Dedifferentiated amniotic fluid mesenchymal stem cell (primary cell): Measurements from ENCODE around the gene TENT5C.

Experiments
- DNase-seq: peaks from one replicate; pipeline ENCODE4 v3.0.0-alpha.2; 2016; ENCODE audit errors: extremely low spot score

Gene TENT5C

DNA sequence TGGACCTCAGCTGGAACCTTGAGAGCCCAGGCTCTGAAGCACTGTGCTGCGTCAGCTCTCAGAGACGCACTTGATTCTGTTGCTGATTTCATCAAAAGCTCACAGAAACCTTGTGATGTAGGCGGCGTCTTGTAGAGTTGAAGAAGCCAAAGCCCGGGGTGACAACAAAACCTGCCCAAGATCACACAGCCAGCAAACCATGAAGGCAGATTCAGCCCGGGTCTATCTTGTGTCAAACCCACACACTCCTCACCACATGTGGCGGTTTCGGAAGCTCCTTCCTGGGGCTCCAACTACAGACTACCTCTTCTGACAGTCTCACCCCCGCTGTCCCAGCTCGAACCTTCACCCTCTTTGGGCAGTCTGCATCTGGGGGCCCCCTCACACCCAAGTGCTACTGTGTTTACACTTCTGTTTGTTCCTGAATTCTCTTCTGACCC, 50.4 kb downstream of the TENT5C start:
- DNase-seq: no peak

DNA sequence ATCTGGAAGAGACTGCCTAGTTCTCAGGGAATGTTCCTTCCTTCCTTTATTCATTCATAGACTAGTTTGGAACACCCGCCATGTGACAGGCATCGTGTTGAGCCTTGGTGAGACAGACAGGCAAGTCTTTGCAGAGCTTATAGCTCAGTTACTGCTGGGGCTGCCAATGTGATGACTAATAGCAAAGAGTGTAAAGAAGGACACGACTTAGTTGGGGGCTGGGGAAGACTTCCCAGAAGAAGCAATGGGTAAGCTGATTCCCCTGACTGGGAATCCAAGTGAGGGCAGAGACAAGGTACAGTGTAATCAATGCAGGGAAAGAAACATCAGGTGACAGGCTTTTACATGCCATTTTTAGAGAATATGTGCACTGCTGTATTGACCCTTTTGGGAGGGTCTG, 51.2 kb downstream of the TENT5C start:
- DNase-seq: peak; percentile 63

DNA sequence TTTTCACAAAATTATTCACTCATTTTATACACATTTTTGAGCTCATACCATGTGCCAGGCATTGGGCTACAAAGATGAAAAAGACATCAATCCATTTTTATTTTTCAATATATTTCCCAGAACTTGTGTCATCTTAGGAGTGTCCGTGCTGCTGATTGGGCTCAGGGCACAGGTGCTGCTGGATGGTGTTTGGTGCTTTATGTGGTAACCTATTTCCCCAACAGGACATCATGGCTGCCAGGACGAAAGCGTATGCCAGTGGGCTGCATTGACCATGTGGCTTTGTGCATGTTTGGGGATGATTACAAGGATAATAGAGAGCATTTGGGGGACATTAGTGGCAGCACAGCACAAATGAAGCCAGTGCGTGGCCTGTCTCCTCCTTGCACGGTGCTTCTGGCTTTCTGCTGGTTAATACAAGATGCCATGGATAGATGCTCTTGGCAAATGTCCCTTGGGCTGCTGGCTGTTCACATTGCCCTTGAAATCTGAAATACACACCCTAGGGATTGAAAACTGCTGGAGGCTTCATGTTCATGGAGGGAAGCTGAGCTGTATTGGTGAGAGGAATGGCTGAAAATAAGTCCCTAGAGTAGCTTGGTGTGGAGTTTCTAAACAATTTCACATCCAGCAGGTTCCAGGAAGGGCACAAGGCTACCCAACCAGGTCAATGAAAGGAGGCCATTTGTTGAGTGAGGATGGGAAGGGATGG, 52.3 kb downstream of the TENT5C start:
- no peak for DNase-seq

DNA sequence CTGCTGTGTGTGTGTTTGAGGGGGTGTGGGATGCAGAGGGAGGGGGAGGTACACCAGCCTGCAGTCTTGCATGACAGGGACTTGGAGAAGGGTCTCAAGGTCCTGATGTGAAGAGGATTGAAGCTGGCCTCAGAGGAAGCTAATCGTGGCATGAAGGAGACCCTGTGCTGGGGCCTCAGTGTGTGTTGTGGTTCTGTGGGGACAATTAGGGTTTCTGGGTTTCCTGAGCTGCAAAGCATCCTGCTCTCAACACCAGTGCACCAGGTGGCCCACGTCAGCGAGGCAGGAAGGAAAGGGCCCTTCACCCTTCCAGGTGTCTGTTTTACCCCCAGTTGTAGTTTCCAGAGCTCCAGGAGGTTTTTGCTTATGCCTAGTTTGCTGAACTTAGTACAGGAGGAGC, 52.8 kb downstream of the TENT5C start:
- DNase-seq: no peak

DNA sequence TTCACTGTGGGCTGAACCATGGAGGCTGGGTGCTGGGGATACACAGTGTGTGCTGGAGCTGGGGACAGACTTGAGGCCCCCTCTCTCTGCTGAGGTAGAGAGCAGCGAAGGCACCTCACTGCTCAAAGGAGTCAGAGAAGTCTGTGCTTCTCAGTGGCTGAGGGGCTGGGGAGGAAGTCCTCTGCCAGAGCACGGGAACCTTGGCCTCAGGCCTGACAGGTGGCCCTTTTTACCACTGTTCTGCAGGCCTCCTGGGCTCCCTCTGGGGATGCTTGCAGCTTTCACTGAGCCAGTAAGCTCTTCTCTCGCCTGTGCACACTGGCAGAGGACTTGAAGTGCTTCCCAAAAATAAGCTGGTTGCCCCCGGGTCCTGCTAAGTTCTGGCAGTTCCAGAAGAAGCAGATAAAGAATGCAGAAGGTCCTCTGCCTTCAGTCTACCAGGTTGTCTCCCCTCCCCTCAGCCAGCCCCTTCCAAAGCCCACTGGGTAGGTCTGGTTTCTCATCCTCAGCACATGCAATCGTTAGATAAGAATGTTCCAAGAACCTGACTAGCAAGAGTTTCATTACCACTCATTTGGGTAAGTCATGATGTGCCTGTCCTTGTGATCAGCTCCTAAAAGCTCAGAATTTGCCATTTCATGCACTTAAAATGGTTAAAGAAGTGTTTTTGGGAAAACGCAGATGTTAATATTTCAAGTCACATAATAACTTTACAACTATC, 53.9 kb downstream of the TENT5C start:
- no peak for DNase-seq

DNA sequence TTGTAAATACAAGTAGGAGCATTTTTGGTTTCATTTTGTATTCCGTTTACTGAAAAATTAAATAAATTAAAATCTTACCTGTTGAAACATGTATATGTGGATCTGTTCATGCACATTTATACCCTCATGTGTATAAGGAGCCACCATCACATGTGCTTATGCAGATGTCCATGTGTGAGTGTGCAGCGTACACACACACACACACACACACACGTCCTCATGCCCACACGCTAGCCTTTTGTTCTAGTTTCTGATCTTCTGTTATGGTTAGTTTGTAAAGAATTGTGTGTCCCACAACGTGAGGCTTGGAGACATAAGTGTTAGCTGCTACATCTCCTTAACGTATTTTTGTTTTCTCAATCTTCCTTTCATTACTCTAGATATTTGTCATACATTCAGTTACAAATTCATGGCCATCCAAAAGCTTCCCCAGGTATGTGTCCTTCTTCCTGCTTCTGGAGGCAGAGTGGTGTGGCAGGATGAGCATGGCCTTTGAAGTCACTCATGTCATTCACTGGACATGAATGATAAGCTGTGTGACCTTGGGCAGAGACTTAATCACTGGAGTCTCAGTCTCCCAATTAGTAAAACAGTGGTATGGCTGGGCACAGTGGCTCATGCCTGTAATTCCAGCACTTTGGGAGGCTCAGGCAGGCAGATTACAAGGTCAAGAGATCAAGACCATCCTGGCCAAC, 54.6 kb downstream of the TENT5C start:
- DNase-seq: no peak

DNA sequence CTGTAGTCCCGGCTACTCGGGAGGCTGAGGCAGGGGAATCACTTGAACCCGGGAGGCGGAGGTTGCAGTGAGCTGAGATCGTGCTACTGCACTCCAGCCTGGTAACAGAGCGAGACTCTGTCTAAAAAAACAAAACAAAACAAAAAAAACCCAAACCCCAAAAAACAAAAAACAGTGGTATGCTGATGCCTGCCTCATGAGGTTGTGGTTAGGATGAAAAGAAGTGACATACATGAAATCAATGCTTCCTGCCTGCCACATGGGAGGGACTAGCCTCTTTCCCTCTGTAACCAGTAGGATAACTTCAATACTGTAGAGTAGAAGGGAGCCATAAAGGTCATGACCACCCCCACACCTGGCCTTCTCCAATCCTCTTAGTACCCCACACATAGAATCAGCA, 55.2 kb downstream of the TENT5C start:
- DNase-seq: no peak

DNA sequence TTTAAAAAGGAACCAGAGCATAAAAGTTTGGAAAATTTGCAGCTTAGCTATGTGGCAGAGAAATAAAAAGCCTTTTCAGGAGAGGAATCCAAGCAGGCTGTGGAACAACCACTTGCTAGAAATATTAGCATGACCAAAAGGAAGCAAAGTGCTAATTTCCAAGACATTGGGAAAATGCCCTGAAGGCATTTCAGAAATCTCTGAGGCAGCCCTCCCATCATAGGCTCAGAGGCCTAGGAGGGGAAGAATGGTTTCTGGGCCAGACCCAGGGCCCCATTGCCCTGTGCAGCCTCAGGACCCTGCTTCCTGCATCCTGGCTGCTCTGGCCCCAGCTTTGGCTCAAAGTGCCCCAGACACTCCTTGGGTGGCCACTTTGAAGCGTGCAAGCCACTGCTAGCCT, 56.8 kb downstream of the TENT5C start:
- no peak for DNase-seq

DNA sequence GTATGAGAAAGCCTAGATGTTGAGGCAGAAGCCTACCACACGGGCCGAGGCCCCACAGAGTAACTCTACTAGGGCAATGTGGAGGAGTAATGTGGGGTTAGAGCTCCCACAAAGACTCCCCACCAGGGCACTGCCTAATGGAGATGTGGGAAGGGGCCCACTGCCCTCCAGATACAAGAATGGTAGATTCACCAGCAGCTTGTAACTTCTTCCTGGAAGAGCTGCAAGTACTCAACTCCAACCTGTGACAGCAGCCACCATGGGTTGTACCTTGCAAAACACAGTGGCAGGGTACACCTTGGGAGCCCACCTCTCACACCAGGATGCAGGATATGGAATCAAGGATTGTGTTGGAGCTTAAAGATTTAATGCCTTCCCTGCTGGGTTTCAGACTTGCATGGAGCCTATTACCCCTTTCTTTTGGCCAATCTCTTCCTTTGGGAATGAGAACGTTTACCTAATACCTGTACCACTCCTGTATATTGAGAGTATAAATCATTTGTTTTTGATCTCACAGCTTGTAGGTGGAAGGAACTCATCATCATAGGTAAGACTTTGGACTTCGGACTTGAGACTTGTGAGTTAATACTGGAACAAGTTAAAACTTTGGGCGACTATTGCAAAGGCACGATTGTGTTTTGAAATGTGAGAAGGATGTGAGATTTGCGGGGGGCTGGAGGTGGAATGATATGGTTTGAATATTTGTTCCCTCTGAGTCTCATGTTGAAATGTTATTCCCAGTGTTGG, 57.5 kb downstream of the TENT5C start:
- DNase-seq: no peak

DNA sequence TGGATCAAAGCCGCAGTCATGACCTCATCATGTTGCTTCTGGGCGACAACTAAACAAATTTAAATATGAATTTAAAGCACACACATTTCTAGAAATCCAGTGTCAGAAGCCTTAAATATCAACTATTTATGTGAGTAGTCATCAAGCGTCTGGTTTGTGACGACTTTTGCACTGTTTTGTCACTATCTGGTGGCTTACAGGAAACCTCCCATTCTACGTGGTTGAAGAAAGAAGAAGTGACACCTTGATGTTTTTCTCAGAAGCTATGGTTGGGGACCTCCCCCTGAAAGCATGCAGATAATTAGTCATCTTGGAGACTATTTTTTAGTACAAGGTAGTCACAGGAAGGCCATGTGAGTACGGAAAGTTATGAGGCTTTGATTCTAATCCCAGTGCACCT, 58.5 kb downstream of the TENT5C start:
- DNase-seq: no peak

DNA sequence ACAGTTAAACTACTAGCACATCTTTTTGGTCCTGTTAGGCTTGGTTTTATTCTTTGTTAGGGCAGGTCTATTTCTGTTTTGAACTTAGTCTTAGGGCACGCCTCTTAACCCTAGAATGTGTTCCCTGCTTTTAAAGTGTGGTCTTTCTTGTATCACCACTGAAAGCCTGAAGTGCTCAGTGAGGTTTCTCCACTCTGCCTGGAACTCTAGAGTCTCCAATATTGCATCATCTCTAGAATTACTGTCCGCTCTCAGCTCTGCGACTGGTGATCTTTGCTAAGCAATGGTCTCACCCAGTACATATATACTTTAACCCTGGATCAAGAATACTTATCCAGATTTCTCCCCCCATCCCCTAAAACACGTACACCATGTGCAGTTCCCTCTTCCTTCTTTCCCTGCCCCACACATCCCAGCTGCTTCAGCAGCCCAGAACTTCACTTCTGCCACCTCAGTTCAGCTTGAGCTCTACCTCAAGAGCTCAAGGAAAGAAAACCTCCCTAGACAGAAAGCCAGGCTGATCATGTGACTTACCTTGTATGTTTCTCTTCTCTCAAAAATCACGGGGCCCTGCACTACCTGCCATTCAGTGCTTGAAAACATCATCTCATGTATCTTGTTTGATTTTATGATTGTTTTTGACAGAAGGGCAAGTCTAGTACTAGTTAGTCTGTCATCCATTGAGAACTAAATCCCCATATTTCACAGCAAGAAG, 59.9 kb downstream of the TENT5C start:
- no peak for DNase-seq

DNA sequence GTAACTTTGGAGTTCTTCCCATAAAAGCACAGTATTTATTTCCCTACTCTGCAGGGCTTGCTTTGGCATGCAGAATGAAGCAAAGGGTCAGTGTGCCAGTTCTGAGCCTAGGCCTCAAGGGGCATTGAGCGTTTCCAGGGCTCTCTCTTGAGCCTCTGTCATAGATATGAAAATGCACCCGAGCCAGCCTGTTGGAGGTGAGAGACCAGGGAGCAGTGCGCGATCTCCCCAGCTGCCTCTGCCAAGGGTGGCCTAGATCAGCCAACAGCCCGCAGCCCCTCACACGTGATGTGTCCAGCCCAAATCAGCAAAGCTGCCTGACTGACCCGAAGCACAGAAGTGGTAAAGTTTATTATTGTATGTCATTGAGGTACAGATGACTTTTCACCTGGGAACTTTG, 63.7 kb downstream of the TENT5C start:
- no peak for DNase-seq

DNA sequence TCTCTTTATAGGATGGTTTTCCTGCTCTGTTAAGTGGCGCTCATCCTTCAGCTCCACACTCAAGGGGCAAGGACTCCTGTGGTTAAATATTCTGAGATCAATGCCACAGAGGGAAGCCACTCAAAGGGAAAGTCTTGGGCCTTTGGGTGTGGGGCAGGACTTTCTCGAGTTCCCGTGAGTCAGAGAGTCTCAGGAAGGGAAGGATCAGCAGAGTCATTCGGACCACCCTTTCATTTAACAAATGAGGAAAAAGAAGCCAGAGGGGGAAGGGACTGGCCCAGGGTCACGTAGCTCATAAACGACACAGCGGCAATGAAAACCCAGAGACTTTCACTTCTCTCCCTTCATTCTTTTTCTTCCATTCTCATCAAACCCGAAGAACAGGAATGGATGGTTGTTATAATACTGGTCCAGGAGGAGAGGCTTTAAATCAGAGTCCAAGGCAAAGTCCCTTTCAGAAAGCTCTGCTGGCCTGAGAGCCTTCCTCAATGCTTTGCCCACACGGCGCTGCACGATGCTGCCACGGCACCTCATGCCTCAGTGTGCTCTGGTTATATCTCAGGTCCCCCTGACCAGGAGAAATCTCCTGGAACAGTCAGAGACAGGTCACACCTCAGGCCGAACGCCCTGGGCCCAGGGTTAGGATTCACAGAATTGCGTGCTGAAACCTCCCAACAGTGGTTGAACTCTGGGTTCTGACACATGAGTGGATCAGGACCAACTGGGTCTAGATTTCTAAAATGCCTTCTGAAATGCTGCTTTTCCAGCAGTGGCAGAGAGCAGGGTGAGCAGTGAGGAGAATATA, 65.3 kb downstream of the TENT5C start:
- DNase-seq: no peak

DNA sequence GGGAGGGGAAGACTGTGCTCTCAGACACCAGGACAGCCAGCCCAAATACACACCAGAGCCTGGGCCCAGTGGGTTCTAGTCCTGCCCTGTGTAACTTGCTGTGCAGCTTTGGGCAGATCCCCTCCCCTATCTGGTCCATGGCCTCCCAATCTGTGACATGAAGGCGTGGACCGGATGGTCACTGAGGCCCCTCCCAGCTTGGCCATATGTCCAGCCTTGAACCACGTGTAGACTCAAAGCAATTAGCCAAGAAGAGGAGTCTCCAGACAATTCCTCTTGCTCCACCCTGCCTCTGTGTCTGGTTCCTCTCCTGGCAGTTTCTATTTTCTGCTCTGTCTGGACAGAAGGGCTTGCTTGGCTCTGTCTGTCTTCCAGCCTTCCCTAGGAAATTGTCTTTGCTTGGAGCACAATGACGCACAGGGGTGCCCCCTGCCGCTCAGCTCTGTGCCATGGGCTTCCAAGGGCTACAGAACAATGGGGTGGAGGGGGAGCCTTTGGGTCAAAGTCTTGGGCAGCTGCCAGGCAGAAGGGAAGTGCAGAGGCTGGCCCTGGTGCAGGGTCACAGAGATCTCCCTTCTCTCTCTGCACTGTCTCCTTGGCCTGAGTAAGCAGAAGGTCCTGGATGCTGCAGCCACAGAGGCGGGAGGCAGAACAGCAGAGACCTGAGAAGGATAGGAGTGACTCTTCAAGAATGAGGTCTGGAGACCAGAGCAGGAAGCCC, 66.1 kb downstream of the TENT5C start:
- no peak for DNase-seq

DNA sequence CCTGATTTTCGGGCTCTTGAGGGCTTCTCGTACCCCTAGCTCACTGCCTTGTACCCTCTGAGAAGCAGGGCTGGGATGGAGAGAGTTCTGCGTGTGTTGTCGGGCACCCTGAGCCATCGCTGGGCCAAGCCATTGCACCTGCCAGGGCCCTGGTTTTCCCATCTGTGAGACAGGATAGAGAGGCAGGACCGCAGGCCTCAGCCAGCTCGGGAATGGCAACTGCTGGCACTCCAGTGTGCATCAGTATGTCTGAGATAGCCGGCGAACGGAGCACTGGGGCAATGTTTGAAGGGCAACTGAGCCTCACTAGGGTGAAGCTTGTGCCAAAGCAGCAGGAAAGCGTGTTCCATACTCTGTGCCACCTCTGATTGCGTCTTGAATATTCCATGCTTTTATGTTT, 66.9 kb downstream of the TENT5C start:
- no peak for DNase-seq

DNA sequence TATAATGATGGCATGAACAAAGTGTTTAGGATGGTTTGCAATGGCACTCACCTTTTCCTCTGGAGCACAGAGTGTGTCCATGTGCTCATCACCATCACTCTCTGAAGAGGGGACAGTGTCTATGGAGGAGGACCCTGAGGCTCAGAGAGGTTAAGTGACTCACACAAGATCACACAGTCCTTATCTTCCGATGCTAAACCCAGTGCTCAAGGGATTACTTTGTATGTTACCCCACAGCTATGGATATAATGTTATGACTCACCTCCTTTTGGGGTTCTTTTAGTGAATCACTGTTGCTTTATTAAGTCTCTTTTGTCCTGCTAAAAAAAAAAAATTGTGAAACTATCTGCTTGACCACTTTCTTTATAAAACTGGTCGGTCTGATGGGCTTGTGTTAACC, 67.6 kb downstream of the TENT5C start:
- no peak for DNase-seq

DNA sequence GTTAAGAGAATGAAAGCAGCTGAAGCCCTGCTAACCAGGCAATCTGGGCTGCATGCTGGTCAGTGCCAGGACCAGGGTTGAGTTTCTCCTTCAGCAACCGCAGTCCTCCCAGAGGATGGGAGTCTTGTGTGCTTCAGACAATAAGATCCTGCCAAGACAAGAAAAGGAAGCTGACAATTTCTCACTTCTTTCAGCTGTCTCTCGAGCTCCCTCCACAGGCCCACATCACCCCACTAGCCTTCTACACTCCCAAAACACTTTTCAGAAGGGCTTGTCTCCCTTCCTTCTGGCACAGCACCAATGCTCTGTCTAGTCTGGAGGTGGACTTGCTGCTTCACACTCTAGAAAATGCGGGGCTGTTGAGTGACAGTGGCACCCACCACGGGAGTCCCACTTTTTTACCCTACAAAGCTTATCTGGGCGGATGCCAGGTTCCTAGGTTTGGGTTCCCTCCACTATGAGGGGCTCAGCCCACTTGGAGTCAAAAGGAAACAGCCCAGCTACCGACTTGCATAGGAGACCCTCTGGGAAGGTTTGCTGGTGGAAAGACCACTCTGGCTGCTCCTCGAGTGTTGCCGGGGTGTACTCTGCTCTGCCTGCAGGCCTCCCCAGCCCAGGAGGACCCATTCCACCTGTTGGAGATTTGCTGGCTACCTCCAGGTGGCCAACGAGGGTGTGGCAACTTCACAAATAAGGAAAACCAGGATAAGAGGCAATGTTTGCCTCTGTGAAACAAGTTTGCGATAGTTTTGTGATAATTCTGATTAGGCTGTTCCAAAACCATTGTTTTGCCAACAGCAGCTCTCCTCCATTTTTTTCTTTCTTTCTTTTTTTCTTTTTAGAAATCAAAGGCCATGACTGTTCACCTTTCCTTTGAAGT, 68.9 kb downstream of the TENT5C start:
- no peak for DNase-seq

DNA sequence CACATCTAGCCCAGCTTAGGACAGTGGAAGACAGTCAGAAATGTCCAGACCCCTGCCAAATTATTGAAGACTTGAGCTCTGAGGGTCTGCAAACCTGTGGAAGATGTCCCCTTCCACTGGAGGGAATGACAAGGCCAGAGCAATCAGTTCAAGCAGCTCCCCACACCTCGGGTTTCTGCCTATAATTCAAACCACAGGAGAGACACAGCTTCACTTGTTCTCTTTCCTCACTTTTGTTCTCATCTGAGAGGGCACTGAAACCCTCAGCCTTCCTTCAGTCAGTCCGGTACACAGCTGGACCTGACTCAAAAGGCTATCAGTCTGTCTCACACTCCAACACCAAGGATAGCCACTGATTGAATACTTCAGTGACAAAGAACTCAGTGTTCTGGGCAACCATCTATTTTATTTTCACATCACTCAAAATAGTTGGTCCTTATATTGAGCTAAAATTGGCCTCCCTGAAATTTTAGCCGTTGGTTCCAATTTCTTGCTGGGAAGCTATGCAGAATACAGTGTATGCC, 70.1 kb downstream of the TENT5C start:
- no peak for DNase-seq

DNA sequence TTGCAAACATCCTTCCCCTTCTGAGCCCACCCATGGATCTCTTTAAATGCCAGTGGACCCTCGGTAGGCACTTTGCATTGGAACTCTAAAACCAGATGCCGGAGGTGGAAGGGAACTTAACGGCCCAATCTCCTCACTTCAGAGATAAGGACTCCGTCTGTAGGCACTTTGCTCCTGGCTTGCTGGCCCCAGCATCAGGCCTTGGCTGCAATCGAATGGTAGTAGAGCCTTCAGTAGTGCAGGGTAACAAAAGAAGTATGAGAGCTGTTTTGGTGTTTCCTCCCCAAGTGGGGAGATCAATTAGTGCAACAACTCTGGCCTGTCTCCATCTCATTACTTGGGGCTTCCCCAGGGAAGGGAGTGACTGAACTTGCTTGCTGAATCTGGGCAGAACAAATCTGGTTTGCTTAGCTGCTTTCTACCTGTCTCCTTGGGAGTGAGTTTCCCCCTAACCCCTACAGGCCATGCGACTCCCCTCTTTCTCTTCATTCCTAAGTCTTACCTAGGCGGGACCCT, 70.8 kb downstream of the TENT5C start:
- DNase-seq: no peak
